Naive B cell (primary cell): ENCODE data around the gene SYNDIG1. TPM values are rescaled to one million over a fixed set of nuclear protein-coding genes. Genes with fewer than 3 reads are reported as not detected.
A peak's percentile ranks its signal among the peaks of the same experiment; 100 is the strongest.

Experiments
- ATAC-seq, 2 donors: fragments of 150-1000 bp; cut with Tn5 transposase; 2 replicates each; pipeline ENCODE4 v1.10.0; 2021; ENCODE audit warnings: low read depth in 2 of 2, mild to moderate bottlenecking in 2 of 2, moderate library complexity in 2 of 2
- DNase-seq: peaks from one replicate; pipeline ENCODE4 v3.0.0; 2022
- H3K27ac Mint-ChIP-seq, 6 donors: one replicate each; pipeline ENCODE4 v1.8.0; 2020 to 2022; ENCODE audit warnings: mild to moderate bottlenecking in 6 of 6, mixed read lengths in 6 of 6, moderate library complexity in 5 of 6, inconsistent platforms in 2 of 6
- H3K27me3 Mint-ChIP-seq, 3 donors: one replicate each; pipeline ENCODE4 v1.8.0; 2021 to 2022; ENCODE audit warnings: mixed read lengths in 3 of 3, mild to moderate bottlenecking in 1 of 3
- H3K36me3 Mint-ChIP-seq, 2 donors: one replicate each; pipeline ENCODE4 v1.8.0; 2020 to 2022; ENCODE audit warnings: mixed read lengths in 2 of 2, inconsistent platforms in 1 of 2, mild to moderate bottlenecking in 1 of 2
- H3K4me1 Mint-ChIP-seq, 3 donors: one replicate each; pipeline ENCODE4 v1.8.0; 2020 to 2022; ENCODE audit warnings: mixed read lengths in 3 of 3, inconsistent platforms in 1 of 3, mild to moderate bottlenecking in 1 of 3, moderate library complexity in 1 of 3
- H3K4me3 Mint-ChIP-seq, 8 donors: one replicate each; pipeline ENCODE4 v1.8.0; 2020 to 2022; ENCODE audit warnings: mild to moderate bottlenecking in 8 of 8, mixed read lengths in 8 of 8, moderate library complexity in 8 of 8, inconsistent platforms in 2 of 8
- H3K9me3 Mint-ChIP-seq, 7 donors: one replicate each; pipeline ENCODE4 v1.8.0; 2020 to 2022; ENCODE audit warnings: mixed read lengths in 7 of 7, mild to moderate bottlenecking in 5 of 7, inconsistent platforms in 2 of 7, moderate library complexity in 1 of 7
- polyA plus RNA-seq, 6 donors: library from polyadenylated mRNA; unstranded; fragments of 300-500 nt; fragmentation: Illumina TruSeq; gene quantifications; one replicate each; pipeline ENCODE4 v1.2.3, GENCODE V29; 2021; ENCODE audit warnings: low read depth in 6 of 6

SYNDIG1 gene
- polyA plus RNA-seq, 6 donors from 2014 or later = not detected

GRCh38 chr20:24451428-24451827, 18.0 kb upstream of the SYNDIG1 start:
- Mint-ChIP-seq H3K36me3 (no peaks in the 10 kb centered on the region), H3K4me1 (no peaks in the 10 kb centered on the region), H3K9me3 (peaks cover 0 to 4% (median 0%) of the 10 kb centered on the region in 7 donors)

DNA sequence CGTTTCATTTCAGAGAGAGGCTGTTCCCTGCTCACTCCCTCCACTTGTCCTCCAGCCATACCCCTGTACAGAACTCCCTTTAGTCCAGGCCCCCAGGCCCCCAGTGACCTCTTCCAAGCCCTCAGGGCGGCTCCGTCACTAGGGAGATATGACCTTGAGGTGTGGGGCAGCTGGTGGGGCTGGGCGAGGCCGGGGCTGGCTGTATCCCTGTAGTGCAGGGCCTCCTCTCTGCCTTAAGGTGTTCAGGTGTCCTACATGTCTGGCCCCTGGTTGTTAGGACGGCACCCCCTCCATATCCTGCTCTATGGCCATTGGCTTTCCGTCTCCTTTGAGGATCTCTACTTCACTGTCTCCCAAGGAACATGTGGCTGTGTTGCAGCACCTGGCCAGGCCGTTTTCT, 17.4 kb upstream of the SYNDIG1 start:
- Mint-ChIP-seq H3K36me3 (no peaks in the 10 kb centered on the region), H3K27me3 (peaks cover 5 to 14% (median 7%) of the 10 kb centered on the region in 3 donors), H3K4me3 (no peak overlapping the region), H3K27ac (no peak overlapping the region), H3K9me3 (peaks cover 0 to 1% (median 0%) of the 10 kb centered on the region in 7 donors), H3K4me1 (no peaks in the 10 kb centered on the region)
- DNase-seq (no peak), ATAC-seq (no peak)

More at GRCh38 chr20:24451428-24451827, 18.0 kb upstream of the SYNDIG1 start:
- peaks cover 5 to 14% (median 6%) of the 10 kb centered on the region in 3 donors for H3K27me3 Mint-ChIP-seq
- ATAC-seq (no peak), DNase-seq (no peak)
- no peak overlapping the region for H3K4me3 Mint-ChIP-seq
- H3K27ac Mint-ChIP-seq = no peak overlapping the region

DNA sequence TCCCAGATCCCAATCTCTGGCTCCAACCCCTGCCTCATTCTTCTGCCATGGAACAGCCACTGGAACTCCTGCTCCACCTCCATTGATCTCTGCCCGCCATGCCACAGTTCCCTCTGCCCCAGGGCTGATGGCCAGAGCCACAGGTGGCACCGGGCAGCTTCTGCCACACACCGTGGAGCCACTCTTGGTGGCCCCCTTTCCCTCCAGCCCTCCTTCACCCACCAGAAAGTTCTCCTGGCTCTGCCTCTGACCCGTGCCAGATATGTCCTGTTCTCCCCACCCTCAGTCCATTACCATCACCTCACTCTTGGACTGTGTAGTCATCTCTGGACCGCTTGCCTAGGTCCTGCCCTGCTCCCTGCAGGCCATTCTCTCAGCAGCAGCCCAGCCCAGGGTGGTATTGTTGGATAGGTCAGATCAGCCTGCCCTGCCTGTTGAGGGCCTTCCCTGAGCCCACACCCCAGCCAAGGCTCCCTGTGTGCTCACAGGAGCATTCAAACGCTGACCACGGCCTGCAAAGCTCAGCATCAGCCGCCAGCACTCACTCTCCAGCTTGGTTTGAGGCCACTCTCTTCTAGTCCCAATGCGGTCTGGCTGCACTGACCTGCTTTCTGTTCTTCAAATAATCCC, 16.8 kb upstream of the SYNDIG1 start:
- peaks cover 5 to 14% (median 7%) of the 10 kb centered on the region in 3 donors for H3K27me3 Mint-ChIP-seq
- H3K36me3 Mint-ChIP-seq = no peaks in the 10 kb centered on the region
- H3K9me3 Mint-ChIP-seq = peaks cover 0 to 1% (median 0%) of the 10 kb centered on the region in 7 donors
- no peak for DNase-seq
- H3K27ac Mint-ChIP-seq = no peak overlapping the region
- no peak overlapping the region for H3K4me3 Mint-ChIP-seq
- no peaks in the 10 kb centered on the region for H3K4me1 Mint-ChIP-seq
- ATAC-seq = no peak

DNA sequence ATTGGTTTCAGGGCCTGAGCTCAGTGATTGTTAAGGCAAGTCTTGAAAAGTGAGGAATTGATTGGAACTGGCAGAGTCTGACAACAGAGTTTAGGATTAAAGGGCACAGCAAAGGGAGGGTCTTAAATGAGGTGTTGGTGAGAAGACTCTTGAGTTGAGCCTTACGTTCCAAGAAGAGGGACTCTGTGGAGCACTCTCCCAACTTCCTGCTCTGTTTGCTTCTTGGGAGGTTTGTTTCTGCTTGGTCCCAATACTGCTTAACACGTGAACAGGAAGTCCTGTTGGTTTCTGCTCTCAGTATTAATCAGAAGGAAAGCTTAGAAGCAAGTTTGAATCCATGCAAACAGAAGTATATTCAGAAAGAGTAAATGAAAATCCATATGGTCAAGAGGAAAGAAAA, 15.6 kb upstream of the SYNDIG1 start:
- no peak overlapping the region for H3K27ac Mint-ChIP-seq
- DNase-seq (no peak), ATAC-seq (no peak)

GRCh38 chr20:24455081-24455480, 14.3 kb upstream of the SYNDIG1 start:
- Mint-ChIP-seq H3K4me3 (no peak overlapping the region), H3K27ac (no peak overlapping the region), H3K27me3 (peaks cover 13 to 31% (median 13%) of the 10 kb centered on the region in 3 donors), H3K9me3 (peaks cover 0 to 1% (median 0%) of the 10 kb centered on the region in 7 donors), H3K4me1 (no peaks in the 10 kb centered on the region), H3K36me3 (no peaks in the 10 kb centered on the region)
- DNase-seq = no peak
- no peak for ATAC-seq

More for the DNA sequence above, 15.6 kb upstream of the SYNDIG1 start:
- Mint-ChIP-seq H3K36me3 (no peaks in the 10 kb centered on the region), H3K9me3 (peaks cover 0 to 1% (median 0%) of the 10 kb centered on the region in 7 donors), H3K4me3 (peak overlapping the region in 1 of 8 donors; percentile 74), H3K27me3 (peaks cover 9 to 20% (median 11%) of the 10 kb centered on the region in 3 donors), H3K4me1 (no peaks in the 10 kb centered on the region)

GRCh38 chr20:24456398-24456781, 13.0 kb upstream of the SYNDIG1 start:
- H3K4me3 Mint-ChIP-seq = no peak overlapping the region

GRCh38 chr20:24458436-24458835, 11.0 kb upstream of the SYNDIG1 start:
- DNase-seq (no peak), ATAC-seq (no peak)
- H3K27ac Mint-ChIP-seq = no peak overlapping the region
- H3K4me1 Mint-ChIP-seq = no peaks in the 10 kb centered on the region
- H3K36me3 Mint-ChIP-seq = no peaks in the 10 kb centered on the region
- H3K4me3 Mint-ChIP-seq = no peak overlapping the region
- H3K27me3 Mint-ChIP-seq = peaks cover 13 to 23% (median 15%) of the 10 kb centered on the region in 3 donors
- no peaks in the 10 kb centered on the region for H3K9me3 Mint-ChIP-seq

More at GRCh38 chr20:24456398-24456781, 13.0 kb upstream of the SYNDIG1 start:
- Mint-ChIP-seq H3K27ac (no peak overlapping the region), H3K9me3 (peaks cover 0 to 1% (median 0%) of the 10 kb centered on the region in 7 donors), H3K4me1 (no peaks in the 10 kb centered on the region), H3K27me3 (peaks cover 13 to 31% (median 13%) of the 10 kb centered on the region in 3 donors), H3K36me3 (no peaks in the 10 kb centered on the region)
- ATAC-seq = no peak
- no peak for DNase-seq

DNA sequence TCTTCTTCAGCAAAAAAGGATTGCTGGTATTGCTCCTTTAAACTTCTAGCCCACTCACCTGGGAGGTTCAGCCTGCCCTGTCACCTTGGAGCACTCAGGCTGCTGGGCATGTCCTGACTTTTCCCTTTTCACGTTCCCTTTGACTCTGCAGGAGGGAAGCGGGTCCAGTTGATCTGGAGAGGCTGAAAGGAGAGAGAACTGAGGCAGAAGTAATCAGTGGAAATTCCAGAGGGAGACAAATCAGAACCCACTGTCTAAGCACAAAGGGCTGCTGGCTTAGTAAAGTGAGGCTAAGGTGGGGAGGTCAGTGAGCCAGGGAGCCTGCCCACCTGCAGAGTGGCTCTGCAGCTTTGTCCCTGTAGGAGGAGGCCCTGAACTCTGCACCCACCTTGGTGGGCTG, 9.7 kb upstream of the SYNDIG1 start:
- DNase-seq (no peak), ATAC-seq (no peak)
- no peak overlapping the region for H3K27ac Mint-ChIP-seq
- no peaks in the 10 kb centered on the region for H3K36me3 Mint-ChIP-seq
- no peaks in the 10 kb centered on the region for H3K9me3 Mint-ChIP-seq
- H3K27me3 Mint-ChIP-seq = peaks cover 13 to 28% (median 20%) of the 10 kb centered on the region in 3 donors
- H3K4me3 Mint-ChIP-seq = peak overlapping the region in 1 of 8 donors; percentile 55
- no peaks in the 10 kb centered on the region for H3K4me1 Mint-ChIP-seq

DNA sequence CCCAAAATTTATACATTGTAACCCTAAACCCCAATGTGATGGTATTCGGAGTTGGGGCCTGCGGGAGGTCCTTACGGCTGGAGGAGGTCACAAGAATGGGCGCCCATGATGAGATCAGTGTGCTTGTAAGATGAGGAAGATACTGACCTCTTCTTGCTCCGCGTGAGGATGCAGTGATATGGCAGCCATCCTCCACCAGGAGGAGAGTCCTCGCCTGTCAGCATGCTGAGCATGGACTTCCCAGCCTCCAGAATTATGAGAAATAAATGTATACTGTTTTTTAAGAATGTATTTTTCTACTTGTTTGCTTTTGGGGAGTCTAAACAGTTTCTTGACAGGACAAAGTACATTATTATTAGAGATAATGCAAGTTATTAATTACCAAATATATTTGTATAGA, 8.7 kb upstream of the SYNDIG1 start:
- no peaks in the 10 kb centered on the region for H3K36me3 Mint-ChIP-seq
- H3K27me3 Mint-ChIP-seq = peaks cover 15 to 37% (median 27%) of the 10 kb centered on the region in 3 donors
- DNase-seq = no peak
- H3K4me1 Mint-ChIP-seq = no peaks in the 10 kb centered on the region
- no peak overlapping the region for H3K4me3 Mint-ChIP-seq
- ATAC-seq = no peak
- H3K27ac Mint-ChIP-seq = no peak overlapping the region
- H3K9me3 Mint-ChIP-seq = no peaks in the 10 kb centered on the region

GRCh38 chr20:24461848-24462247, 7.6 kb upstream of the SYNDIG1 start:
- H3K27me3 Mint-ChIP-seq = peaks cover 16 to 41% (median 27%) of the 10 kb centered on the region in 3 donors
- DNase-seq = no peak
- no peak overlapping the region for H3K4me3 Mint-ChIP-seq
- no peaks in the 10 kb centered on the region for H3K9me3 Mint-ChIP-seq
- H3K27ac Mint-ChIP-seq = no peak overlapping the region
- ATAC-seq = no peak
- no peaks in the 10 kb centered on the region for H3K36me3 Mint-ChIP-seq
- H3K4me1 Mint-ChIP-seq = no peaks in the 10 kb centered on the region

- H3K9me3 Mint-ChIP-seq = no peaks in the 10 kb centered on the region
- H3K4me3 Mint-ChIP-seq = no peak overlapping the region
- no peak overlapping the region for H3K27ac Mint-ChIP-seq
- no peaks in the 10 kb centered on the region for H3K36me3 Mint-ChIP-seq
- no peaks in the 10 kb centered on the region for H3K4me1 Mint-ChIP-seq
- H3K27me3 Mint-ChIP-seq = peaks cover 23 to 46% (median 33%) of the 10 kb centered on the region in 3 donors
- DNase-seq (no peak), ATAC-seq (no peak)
Observed at GRCh38 chr20:24462460-24463010, 6.9 kb upstream of the SYNDIG1 start.

- Mint-ChIP-seq H3K4me1 (peaks cover 0 to 2% (median 0%) of the 10 kb centered on the region in 3 donors), H3K4me3 (peak overlapping the region in 1 of 8 donors; percentile 60)
- no peak for ATAC-seq
Observed at GRCh38 chr20:24465159-24465558, 4.3 kb upstream of the SYNDIG1 start.

DNA sequence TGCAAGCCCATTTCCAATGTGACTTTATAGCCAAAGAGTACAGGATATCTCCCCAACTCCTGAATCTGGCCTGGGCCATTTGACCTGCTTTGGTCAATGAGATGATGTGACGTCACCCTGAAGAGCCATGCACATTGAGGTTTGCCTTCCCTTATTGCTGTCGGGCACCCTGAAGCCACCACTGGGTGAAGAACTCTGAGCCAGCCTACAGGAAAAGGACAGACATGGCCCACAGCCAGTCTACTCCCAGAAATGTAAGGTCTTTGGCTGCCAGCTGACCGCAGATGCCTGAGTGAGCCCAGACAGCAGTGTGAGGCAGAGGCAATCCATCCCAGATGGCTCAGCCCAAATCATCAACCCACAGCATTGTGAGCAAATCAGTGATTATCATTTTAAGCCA, 3.7 kb upstream of the SYNDIG1 start:
- no peak for ATAC-seq
- no peak for DNase-seq
- Mint-ChIP-seq H3K27ac (no peak overlapping the region), H3K27me3 (peaks cover 32 to 42% (median 38%) of the 10 kb centered on the region in 3 donors), H3K4me3 (no peak overlapping the region), H3K9me3 (no peaks in the 10 kb centered on the region), H3K4me1 (peaks cover 0 to 5% (median 0%) of the 10 kb centered on the region in 3 donors), H3K36me3 (no peaks in the 10 kb centered on the region)

More at GRCh38 chr20:24465159-24465558, 4.3 kb upstream of the SYNDIG1 start:
- Mint-ChIP-seq H3K36me3 (no peaks in the 10 kb centered on the region), H3K9me3 (no peaks in the 10 kb centered on the region), H3K27me3 (peaks cover 28 to 38% (median 33%) of the 10 kb centered on the region in 3 donors), H3K27ac (no peak overlapping the region)
- DNase-seq = no peak
